ENCODE results near the gene FBXW8.

FBXW8 gene

DNA sequence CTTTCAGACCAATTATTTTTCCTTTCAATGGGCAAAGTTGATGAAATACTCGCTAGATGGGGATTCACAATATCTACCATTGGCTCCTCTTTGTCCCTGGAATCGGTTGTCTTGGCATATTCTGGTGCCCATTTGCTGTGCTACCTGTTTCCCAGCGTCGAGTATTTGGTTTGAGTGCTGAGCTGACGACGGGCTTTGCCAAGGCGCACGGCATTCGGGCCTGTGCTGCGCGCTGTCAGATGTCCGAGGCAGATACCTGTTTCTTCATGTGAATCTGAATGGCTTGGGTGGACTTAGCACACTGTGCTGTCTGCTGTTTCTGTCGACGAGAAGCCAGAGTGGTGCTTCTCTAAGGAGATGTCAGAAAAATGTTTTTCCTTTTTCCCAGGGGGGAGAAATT lies 107.5 kb downstream of the FBXW8 start:
- Histone ChIP-seq H3K4me3 (ENCODE audit: low read length) (no peak overlapping the region), H3K9me3 (ENCODE audit: control insufficient read depth, insufficient read depth, low read length) (no peaks in the 10 kb centered on the region), H3K27ac (ENCODE audit: low read depth, low read length) (no peak overlapping the region), H4K20me1 (ENCODE audit: control insufficient read depth, insufficient read depth, low read depth, low read length) (no peaks in the 10 kb centered on the region), H3K36me3 (ENCODE audit: control insufficient read depth, low read length) (peaks cover 52% of the 10 kb centered on the region), H3F3A (ENCODE audit: control insufficient read depth, insufficient read depth) (no peaks in the 10 kb centered on the region), H3K4me1 (ENCODE audit: control insufficient read depth, low read length) (no peaks in the 10 kb centered on the region), H3K79me2 (ENCODE audit: control insufficient read depth, low read length) (no peaks in the 10 kb centered on the region), H3K27me3 (ENCODE audit: control insufficient read depth, low read length) (no peaks in the 10 kb centered on the region), H3K4me2 (ENCODE audit: low read length) (no peak overlapping the region), H3K9me2 (replicated peaks; ENCODE audit: control insufficient read depth, low read length) (no peaks in the 10 kb centered on the region)
- no peak for TF ChIP-seq CTCF (IDR thresholded peaks at IDR 0.05; ENCODE audit: low read depth, low read length, poor library complexity, severe bottlenecking)
- TF ChIP-seq EZH2phosphoT487 (IDR thresholded peaks at IDR 0.05; ENCODE audit: borderline replicate concordance, low read length), result no peak

DNA sequence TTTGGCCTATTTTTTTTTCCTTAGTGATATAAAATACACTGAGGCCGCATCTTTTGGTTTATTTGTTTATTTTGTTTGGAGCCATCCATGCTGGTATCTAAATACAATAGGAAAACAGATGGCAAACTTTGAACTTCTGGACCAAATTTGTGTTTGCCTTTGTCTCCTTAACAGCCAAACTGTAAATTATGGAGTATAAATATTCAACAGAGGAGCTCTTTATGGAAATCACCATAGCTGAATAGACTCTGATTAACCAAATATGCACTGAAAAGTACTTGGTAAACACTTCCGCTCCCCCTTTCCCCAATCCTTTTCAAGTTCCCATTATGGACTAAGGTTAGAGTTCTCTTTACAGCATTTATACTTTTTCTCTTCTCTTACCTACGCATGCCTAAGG lies 107.9 kb downstream of the FBXW8 start:
- Histone ChIP-seq H3K9me2 (replicated peaks; ENCODE audit: control insufficient read depth, low read length) (no peaks in the 10 kb centered on the region), H3K27me3 (ENCODE audit: control insufficient read depth, low read length) (no peaks in the 10 kb centered on the region), H3K9me3 (ENCODE audit: control insufficient read depth, insufficient read depth, low read length) (no peaks in the 10 kb centered on the region), H4K20me1 (ENCODE audit: control insufficient read depth, insufficient read depth, low read depth, low read length) (no peaks in the 10 kb centered on the region), H3K27ac (ENCODE audit: low read depth, low read length) (no peak overlapping the region), H3K4me1 (ENCODE audit: control insufficient read depth, low read length) (no peaks in the 10 kb centered on the region), H3K4me3 (ENCODE audit: low read length) (no peak overlapping the region), H3K36me3 (ENCODE audit: control insufficient read depth, low read length) (peaks cover 56% of the 10 kb centered on the region), H3K79me2 (ENCODE audit: control insufficient read depth, low read length) (no peaks in the 10 kb centered on the region), H3F3A (ENCODE audit: control insufficient read depth, insufficient read depth) (no peaks in the 10 kb centered on the region), H3K4me2 (ENCODE audit: low read length) (no peak overlapping the region)
- TF ChIP-seq EZH2phosphoT487 (IDR thresholded peaks at IDR 0.05; ENCODE audit: borderline replicate concordance, low read length) (no peak), CTCF (IDR thresholded peaks at IDR 0.05; ENCODE audit: low read depth, low read length, poor library complexity, severe bottlenecking) (no peak)

GRCh38 chr12:117019866-117020265 lies 109.1 kb downstream of the FBXW8 start:
- H3K9me2 ChIP-seq (replicated peaks; ENCODE audit: control insufficient read depth, low read length), result no peaks in the 10 kb centered on the region

More at GRCh38 chr12:117019866-117020265, 109.1 kb downstream of the FBXW8 start:
- no peaks in the 10 kb centered on the region for H3F3A ChIP-seq (ENCODE audit: control insufficient read depth, insufficient read depth)
- TF ChIP-seq EZH2phosphoT487 (IDR thresholded peaks at IDR 0.05; ENCODE audit: borderline replicate concordance, low read length) (no peak), CTCF (IDR thresholded peaks at IDR 0.05; ENCODE audit: low read depth, low read length, poor library complexity, severe bottlenecking) (no peak)
- no peaks in the 10 kb centered on the region for H3K27me3 ChIP-seq (ENCODE audit: control insufficient read depth, low read length)
- no peak overlapping the region for H3K4me2 ChIP-seq (ENCODE audit: low read length)
- H4K20me1 ChIP-seq (ENCODE audit: control insufficient read depth, insufficient read depth, low read depth, low read length), result no peaks in the 10 kb centered on the region
- no peak overlapping the region for H3K4me3 ChIP-seq (ENCODE audit: low read length)
- no peaks in the 10 kb centered on the region for H3K4me1 ChIP-seq (ENCODE audit: control insufficient read depth, low read length)
- no peaks in the 10 kb centered on the region for H3K9me3 ChIP-seq (ENCODE audit: control insufficient read depth, insufficient read depth, low read length)
- peaks cover 59% of the 10 kb centered on the region for H3K36me3 ChIP-seq (ENCODE audit: control insufficient read depth, low read length)
- no peak overlapping the region for H3K27ac ChIP-seq (ENCODE audit: low read depth, low read length)
- H3K79me2 ChIP-seq (ENCODE audit: control insufficient read depth, low read length), result no peaks in the 10 kb centered on the region
